ENCODE results near the gene GINS1.

The GINS1 gene

DNA sequence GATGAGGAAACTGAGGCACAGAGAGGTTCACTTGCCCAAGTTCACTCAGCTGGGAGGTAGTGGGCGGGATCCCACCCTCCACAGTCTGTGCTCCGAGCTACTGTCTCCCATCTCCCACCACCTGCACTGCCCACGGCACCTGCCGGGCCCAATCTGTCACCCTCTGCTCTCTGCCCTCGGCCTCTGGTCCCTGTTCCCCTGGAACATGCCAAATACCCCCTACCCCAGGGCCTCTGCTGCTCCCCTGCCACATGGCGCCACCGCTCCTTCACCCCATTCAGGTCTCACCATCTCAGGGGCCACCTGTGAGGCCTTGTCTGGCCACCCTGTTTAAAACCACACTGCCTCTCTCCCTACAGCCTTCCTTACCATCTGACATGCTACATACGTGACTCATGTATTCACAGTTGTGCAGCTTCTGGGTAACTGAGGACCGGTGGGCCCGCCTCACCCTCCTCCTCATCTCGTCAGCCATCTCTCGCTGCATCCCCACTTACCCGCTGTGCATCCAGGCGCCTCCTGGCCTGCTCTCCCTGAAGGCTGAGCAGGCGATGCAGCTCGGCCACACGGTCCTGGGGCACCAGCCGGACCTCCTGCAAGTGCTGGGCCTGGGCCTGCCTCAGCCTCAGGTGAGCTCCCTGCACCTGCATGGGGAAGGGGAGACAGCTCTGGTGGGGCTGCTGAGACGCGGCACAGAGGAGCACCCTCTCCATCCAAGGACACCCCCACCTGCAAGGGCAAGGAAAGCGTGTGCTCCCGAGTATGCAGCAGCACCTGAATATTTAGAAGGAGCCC, 50.6 kb downstream of the GINS1 start:
- no peaks in the 10 kb centered on the region for H3K4me1 ChIP-seq (ENCODE audit: insufficient read depth, low read length, severe bottlenecking)
- no peak overlapping the region for H3K4me2 ChIP-seq (ENCODE audit: low read length)
- H3F3A ChIP-seq (ENCODE audit: insufficient read depth, low read length): no peaks in the 10 kb centered on the region
- H3K27me3 ChIP-seq (ENCODE audit: insufficient read depth, low read length): no peaks in the 10 kb centered on the region
- no peaks in the 10 kb centered on the region for H3K36me3 ChIP-seq (ENCODE audit: insufficient read depth, low read length)
- no peaks in the 10 kb centered on the region for H3K79me2 ChIP-seq (ENCODE audit: insufficient read depth, low read length)
- no peak overlapping the region for H2AFZ ChIP-seq (ENCODE audit: low read length)
- no peaks in the 10 kb centered on the region for H3K9me3 ChIP-seq (ENCODE audit: low read length)
- H3K9me2 ChIP-seq (ENCODE audit: low read depth, low read length): no peaks in the 10 kb centered on the region
- H3K27ac ChIP-seq (ENCODE audit: low read depth, low read length, poor library complexity, severe bottlenecking): no peak overlapping the region
- no peak overlapping the region for H3K9ac ChIP-seq (ENCODE audit: low read length)
- no peak for TF ChIP-seq EZH2 (IDR thresholded peaks at IDR 0.05; ENCODE audit: borderline replicate concordance, low read length)
- TF ChIP-seq, protein P1, sequence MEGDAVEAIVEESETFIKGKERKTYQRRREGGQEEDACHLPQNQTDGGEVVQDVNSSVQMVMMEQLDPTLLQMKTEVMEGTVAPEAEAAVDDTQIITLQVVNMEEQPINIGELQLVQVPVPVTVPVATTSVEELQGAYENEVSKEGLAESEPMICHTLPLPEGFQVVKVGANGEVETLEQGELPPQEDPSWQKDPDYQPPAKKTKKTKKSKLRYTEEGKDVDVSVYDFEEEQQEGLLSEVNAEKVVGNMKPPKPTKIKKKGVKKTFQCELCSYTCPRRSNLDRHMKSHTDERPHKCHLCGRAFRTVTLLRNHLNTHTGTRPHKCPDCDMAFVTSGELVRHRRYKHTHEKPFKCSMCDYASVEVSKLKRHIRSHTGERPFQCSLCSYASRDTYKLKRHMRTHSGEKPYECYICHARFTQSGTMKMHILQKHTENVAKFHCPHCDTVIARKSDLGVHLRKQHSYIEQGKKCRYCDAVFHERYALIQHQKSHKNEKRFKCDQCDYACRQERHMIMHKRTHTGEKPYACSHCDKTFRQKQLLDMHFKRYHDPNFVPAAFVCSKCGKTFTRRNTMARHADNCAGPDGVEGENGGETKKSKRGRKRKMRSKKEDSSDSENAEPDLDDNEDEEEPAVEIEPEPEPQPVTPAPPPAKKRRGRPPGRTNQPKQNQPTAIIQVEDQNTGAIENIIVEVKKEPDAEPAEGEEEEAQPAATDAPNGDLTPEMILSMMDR (IDR thresholded peaks at IDR 0.05; ENCODE audit: low read length): no peak
- H3K4me3 ChIP-seq (ENCODE audit: low read depth, low read length, poor library complexity, severe bottlenecking): no peak overlapping the region
- H4K20me1 ChIP-seq (ENCODE audit: insufficient read depth, low read length): no peaks in the 10 kb centered on the region

DNA sequence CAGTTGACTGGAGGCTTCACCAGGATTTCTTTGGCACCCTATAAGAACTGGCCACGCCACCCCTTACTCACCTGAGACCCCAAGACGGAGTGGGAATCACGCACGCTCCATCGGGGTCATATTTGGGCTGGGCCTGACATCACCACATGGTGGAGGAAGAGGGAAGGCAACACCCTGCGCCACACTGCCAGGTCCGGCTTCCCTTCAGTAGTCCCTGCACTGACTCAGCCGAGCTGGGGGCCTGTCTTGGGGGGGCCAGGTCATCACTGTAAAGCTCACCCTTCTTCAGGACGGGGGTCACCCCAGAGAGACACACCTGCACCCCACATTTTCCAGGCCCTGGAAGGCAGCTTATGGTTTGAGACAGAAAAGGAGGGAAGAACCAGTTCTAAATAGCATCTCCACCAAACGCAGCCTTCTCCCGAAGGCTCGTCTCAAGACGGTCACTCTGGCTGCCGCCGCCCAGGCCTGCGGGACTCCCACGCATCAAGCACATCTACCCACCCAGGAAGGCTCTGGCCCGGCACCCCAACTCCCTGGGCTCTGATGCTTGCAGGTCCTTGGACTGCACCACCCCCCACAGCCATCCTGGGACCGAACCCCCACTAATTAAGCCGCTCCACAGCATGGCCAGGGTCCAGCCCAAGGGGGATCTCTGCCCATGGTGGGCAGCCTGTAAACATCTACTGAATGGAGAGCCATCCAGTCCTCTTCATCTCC, 51.8 kb downstream of the GINS1 start:
- Histone ChIP-seq H3F3A (ENCODE audit: insufficient read depth, low read length) (no peaks in the 10 kb centered on the region), H4K20me1 (ENCODE audit: insufficient read depth, low read length) (no peaks in the 10 kb centered on the region), H3K4me2 (ENCODE audit: low read length) (no peak overlapping the region), H3K27me3 (ENCODE audit: insufficient read depth, low read length) (no peaks in the 10 kb centered on the region), H3K79me2 (ENCODE audit: insufficient read depth, low read length) (no peaks in the 10 kb centered on the region), H3K27ac (ENCODE audit: low read depth, low read length, poor library complexity, severe bottlenecking) (no peak overlapping the region), H3K9me2 (ENCODE audit: low read depth, low read length) (no peaks in the 10 kb centered on the region), H3K4me1 (ENCODE audit: insufficient read depth, low read length, severe bottlenecking) (no peaks in the 10 kb centered on the region), H2AFZ (ENCODE audit: low read length) (no peak overlapping the region), H3K4me3 (ENCODE audit: low read depth, low read length, poor library complexity, severe bottlenecking) (no peak overlapping the region), H3K9me3 (ENCODE audit: low read length) (no peaks in the 10 kb centered on the region), H3K36me3 (ENCODE audit: insufficient read depth, low read length) (no peaks in the 10 kb centered on the region), H3K9ac (ENCODE audit: low read length) (no peak overlapping the region)
- TF ChIP-seq, protein P1 (IDR thresholded peaks at IDR 0.05; ENCODE audit: low read length): no peak
- no peak for TF ChIP-seq EZH2 (IDR thresholded peaks at IDR 0.05; ENCODE audit: borderline replicate concordance, low read length)

DNA sequence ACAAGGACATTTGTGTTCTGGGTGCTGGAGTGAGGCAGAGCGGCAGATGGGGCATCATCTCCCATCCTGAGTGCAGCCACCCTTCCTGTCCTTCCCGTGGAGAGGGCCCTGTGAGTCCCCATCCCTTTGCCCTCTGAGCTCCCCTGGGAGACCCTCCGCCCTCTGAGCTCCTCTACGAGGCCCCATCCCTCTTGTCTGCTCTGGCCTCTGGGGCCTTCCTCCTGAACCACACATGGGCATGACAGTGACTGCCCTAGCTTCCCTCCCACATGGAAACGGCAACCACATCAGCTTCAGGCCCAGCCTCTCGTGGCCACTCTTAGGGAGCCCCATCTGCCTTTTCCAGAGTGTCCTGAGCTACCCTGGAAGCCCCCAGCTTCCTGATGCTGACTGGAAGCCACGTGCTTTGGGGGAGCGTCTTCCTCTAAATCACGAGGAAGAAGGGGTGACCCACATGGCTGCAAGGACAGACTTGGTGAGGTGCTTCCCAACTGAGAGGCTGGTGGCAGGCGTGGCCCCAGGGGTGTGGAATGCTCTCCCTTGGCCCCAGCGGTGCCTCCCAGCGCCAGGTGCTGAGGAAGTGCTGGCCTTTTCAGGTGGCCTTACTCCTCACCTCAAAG, 52.6 kb downstream of the GINS1 start:
- H3K27me3 ChIP-seq (ENCODE audit: insufficient read depth, low read length): no peaks in the 10 kb centered on the region
- no peaks in the 10 kb centered on the region for H3F3A ChIP-seq (ENCODE audit: insufficient read depth, low read length)
- H3K9ac ChIP-seq (ENCODE audit: low read length): no peak overlapping the region
- TF ChIP-seq, protein P1 (IDR thresholded peaks at IDR 0.05; ENCODE audit: low read length): no peak
- TF ChIP-seq EZH2 (IDR thresholded peaks at IDR 0.05; ENCODE audit: borderline replicate concordance, low read length): no peak
- H3K27ac ChIP-seq (ENCODE audit: low read depth, low read length, poor library complexity, severe bottlenecking): no peak overlapping the region
- H3K9me3 ChIP-seq (ENCODE audit: low read length): no peaks in the 10 kb centered on the region
- no peak overlapping the region for H3K4me2 ChIP-seq (ENCODE audit: low read length)
- no peaks in the 10 kb centered on the region for H3K36me3 ChIP-seq (ENCODE audit: insufficient read depth, low read length)
- no peaks in the 10 kb centered on the region for H4K20me1 ChIP-seq (ENCODE audit: insufficient read depth, low read length)
- H3K4me3 ChIP-seq (ENCODE audit: low read depth, low read length, poor library complexity, severe bottlenecking): no peak overlapping the region
- H3K4me1 ChIP-seq (ENCODE audit: insufficient read depth, low read length, severe bottlenecking): no peaks in the 10 kb centered on the region
- H2AFZ ChIP-seq (ENCODE audit: low read length): no peak overlapping the region
- no peaks in the 10 kb centered on the region for H3K79me2 ChIP-seq (ENCODE audit: insufficient read depth, low read length)
- no peaks in the 10 kb centered on the region for H3K9me2 ChIP-seq (ENCODE audit: low read depth, low read length)
